ENCODE data around the gene SUSD6.

The SUSD6 gene

DNA sequence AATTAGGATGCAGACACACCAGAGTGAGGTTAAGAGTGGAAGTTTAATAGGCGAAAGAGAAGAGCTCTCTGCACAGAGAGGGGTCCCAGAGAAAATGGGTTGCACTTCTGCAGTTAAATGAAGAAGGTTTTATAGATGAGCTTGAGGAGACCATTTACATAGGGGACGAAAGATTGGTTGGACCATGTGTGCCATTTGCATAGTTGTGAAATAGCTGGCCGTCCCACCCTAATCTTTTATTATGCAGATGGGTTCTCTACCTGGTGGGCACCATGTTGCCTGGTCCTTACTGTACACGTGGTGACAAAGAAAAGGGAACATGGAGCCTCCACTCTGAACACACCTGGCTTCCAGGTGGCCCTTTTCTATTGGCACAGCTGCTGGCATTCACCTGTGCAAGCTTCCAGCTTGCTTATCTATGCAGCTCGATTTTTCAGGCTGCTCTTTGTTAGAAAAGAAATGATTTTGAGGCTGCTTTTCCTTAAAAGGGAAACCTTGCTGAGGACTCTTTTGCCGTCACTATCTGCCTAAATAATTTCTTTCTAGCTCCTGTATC, 88.4 kb downstream of the SUSD6 start:
- DNase-seq (ENCODE audit: low read depth): no peak
- no peak overlapping the region for H3K4me3 ChIP-seq (ENCODE audit: control insufficient read depth, low read depth, low read length)
- TF ChIP-seq, protein P1, sequence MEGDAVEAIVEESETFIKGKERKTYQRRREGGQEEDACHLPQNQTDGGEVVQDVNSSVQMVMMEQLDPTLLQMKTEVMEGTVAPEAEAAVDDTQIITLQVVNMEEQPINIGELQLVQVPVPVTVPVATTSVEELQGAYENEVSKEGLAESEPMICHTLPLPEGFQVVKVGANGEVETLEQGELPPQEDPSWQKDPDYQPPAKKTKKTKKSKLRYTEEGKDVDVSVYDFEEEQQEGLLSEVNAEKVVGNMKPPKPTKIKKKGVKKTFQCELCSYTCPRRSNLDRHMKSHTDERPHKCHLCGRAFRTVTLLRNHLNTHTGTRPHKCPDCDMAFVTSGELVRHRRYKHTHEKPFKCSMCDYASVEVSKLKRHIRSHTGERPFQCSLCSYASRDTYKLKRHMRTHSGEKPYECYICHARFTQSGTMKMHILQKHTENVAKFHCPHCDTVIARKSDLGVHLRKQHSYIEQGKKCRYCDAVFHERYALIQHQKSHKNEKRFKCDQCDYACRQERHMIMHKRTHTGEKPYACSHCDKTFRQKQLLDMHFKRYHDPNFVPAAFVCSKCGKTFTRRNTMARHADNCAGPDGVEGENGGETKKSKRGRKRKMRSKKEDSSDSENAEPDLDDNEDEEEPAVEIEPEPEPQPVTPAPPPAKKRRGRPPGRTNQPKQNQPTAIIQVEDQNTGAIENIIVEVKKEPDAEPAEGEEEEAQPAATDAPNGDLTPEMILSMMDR (IDR thresholded peaks at IDR 0.05; ENCODE audit: control insufficient read depth, insufficient read depth, low read depth, low read length, missing control alignments): no peak

- TF ChIP-seq, protein P1 (IDR thresholded peaks at IDR 0.05; ENCODE audit: control insufficient read depth, insufficient read depth, low read depth, low read length, missing control alignments): no peak
- no peak for DNase-seq (ENCODE audit: low read depth)
- H3K4me3 ChIP-seq (ENCODE audit: control insufficient read depth, low read depth, low read length): no peak overlapping the region
Observed at GRCh38 chr14:69700575-69700974, 89.2 kb downstream of the SUSD6 start.

DNA sequence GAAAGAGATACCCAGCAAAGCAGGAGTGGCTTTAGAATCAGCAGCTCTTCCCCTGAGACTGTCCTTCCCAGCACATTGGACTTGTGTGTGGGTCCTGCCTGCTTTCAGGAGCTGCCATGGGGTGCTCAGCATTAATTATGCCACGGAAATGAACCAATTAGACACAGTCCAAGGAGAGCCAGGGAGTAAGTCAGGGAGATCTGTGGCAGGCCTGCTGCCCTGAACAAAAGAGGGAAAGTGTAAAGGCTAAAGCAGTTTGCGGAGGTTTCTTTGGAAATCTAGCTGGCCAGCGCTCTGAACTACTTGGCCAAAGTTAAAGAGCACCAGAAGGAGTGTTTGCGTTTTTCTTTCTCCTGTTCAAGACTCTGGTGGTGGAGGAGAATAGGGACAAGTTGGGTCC, 89.9 kb downstream of the SUSD6 start:
- no peak overlapping the region for H3K4me3 ChIP-seq (ENCODE audit: control insufficient read depth, low read depth, low read length)
- no peak for DNase-seq (ENCODE audit: low read depth)
- TF ChIP-seq, protein P1 (IDR thresholded peaks at IDR 0.05; ENCODE audit: control insufficient read depth, insufficient read depth, low read depth, low read length, missing control alignments): no peak

GRCh38 chr14:69701857-69702256, 90.5 kb downstream of the SUSD6 start:
- no peak for DNase-seq (ENCODE audit: low read depth)
- H3K4me3 ChIP-seq (ENCODE audit: control insufficient read depth, low read depth, low read length): no peak overlapping the region
- TF ChIP-seq, protein P1 (IDR thresholded peaks at IDR 0.05; ENCODE audit: control insufficient read depth, insufficient read depth, low read depth, low read length, missing control alignments): no peak

DNA sequence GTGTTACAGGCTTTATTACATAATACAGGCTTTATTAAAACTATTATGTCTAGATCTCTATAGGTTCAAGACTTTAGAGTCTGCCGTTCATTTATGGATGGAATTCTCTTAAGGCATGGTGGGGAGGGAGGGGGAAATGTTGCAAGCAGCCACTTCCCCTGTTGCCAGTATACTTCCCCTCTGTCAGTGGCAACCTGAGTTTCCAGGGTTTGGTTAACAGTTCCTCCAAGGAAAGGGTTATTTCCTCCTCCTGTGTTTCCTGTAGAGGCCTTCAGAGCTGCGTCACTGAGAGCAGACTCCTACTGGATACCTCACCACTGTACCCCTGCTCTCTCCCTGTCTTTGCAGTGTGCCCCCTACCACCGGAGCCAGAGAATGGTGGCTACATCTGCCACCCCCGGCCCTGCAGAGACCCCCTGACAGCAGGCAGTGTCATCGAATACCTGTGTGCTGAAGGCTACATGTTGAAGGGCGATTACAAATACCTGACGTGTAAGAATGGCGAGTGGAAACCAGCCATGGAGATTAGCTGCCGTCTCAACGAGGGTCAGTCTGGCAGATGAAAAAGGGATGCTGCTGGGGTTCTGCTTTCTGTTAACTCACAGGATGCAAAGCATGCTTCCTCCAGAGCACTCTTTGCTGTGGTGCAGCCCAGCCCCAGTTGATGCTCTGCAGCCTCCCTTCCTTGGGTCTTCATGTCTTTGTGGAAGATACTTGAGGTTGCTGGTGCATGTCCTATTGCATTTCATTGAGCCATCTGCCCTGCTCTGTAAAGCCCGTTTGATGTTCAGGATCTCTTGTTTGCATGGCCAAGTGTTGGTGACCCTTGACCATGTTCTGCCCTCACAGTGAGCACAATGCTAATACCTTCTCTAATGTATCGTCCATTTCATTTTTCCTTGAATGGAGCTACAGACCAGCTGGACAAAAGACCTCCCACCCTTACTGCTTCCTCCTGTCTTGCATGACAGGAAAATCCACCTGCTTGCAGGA, 91.9 kb downstream of the SUSD6 start:
- TF ChIP-seq, protein P1 (IDR thresholded peaks at IDR 0.05; ENCODE audit: control insufficient read depth, insufficient read depth, low read depth, low read length, missing control alignments): no peak
- no peak for DNase-seq (ENCODE audit: low read depth)
- H3K4me3 ChIP-seq (ENCODE audit: control insufficient read depth, low read depth, low read length): no peak overlapping the region

DNA sequence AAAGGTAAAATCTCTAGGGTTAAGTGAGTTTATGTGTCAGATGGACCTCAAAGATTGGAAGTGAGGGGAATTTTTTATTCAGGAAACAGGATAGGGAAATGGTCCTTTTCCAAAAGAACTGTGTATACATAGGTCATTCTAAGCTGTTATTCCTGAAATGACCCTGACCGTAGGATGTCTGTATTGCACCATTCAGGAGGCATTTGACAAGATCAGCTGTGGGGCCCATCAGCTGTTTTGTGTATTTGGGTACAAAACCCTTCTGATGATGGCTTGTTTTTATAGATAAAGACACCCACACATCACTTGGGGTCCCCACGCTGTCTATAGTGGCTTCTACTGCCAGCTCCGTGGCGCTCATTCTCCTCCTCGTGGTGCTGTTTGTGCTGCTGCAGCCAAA, 92.9 kb downstream of the SUSD6 start:
- TF ChIP-seq, protein P1 (IDR thresholded peaks at IDR 0.05; ENCODE audit: control insufficient read depth, insufficient read depth, low read depth, low read length, missing control alignments): no peak
- H3K4me3 ChIP-seq (ENCODE audit: control insufficient read depth, low read depth, low read length): no peak overlapping the region
- no peak for DNase-seq (ENCODE audit: low read depth)
